GM19099 (cell line): ENCODE measurements around the gene ZNF473.

Experiments used
- POLR2A ChIP-seq: IDR thresholded peaks from 3 replicates; pipeline ENCODE4 v1.6.1; 2011; ENCODE audit warnings: low read depth; ENCODE audit not compliant: insufficient read length; ENCODE audit errors: extremely low read depth

The ZNF473 gene

DNA sequence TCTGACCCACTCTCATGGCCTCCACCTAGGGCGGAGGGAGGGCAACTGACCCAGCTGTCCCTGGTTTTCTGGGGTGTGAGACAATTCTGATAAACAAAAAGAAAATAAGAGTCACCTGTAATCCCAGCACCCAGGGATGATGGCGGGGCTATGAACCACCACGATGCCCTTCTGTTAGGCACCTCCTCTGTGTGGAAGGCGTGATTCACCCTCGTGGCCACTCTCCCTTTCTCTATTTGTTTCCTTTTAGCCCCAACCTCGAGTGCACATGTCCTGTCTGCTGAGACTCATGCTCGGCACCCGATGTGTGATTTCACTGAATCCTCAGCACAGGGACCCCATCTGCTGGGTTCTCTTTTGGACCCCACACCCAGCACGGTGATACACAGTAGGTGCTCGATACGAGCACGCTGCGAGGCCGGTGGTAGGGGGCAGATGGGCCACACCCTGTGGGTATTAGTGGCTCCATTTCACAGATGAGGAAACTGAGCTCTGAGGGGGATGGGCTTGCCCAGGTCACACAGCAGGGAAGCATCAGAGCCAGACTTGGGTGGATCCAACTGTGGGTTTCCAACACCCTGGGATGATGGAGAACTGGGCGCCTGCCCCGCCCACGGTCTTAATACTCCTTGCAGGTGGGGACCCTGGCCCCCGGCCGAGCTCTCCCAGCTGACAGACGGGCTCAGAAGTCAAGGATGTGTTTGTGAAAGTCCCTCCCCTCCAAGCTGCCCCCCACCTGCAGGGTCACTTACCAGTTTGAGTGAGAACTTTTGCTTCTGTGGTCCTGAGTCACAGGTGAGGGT lies 25.6 kb upstream of the ZNF473 start:
- no peak for TF ChIP-seq POLR2A

DNA sequence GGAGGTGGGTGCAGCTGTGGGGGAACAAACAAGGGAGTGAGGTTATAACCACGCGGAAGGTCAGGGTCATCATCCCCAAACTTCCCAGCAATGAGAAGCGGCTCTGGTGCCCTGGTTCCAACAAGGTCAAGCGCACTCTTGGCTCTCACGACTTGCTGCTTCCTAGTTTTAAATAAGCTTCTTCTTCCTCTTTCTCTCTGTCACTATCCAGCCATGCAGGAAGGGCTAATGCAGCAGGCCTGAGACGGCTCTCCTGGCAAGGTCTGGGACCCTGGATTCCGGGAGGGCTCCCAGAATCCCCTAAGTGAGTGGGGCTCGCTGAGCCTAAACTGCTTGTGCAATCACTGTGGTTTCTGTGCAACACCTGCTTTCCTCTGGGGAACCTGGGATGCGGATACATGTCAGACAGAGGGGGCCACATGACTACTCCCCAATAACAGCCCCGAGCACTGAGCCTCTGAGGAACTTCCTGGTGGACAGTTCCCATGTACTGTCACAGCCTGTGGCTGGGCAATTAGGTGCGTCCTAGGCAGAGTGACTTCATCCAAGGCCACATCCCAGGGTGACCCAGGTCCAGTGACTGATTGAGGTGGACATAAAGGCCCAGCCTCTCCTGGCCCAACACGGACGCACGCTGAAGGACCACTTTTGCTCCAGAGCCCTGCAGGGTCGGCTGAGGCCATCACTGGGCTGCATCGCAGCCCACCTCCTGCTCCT lies 24.8 kb upstream of the ZNF473 start:
- no peak for TF ChIP-seq POLR2A

GRCh38 chr19:50001775-50002174 lies 24.0 kb upstream of the ZNF473 start:
- TF ChIP-seq POLR2A = no peak

DNA sequence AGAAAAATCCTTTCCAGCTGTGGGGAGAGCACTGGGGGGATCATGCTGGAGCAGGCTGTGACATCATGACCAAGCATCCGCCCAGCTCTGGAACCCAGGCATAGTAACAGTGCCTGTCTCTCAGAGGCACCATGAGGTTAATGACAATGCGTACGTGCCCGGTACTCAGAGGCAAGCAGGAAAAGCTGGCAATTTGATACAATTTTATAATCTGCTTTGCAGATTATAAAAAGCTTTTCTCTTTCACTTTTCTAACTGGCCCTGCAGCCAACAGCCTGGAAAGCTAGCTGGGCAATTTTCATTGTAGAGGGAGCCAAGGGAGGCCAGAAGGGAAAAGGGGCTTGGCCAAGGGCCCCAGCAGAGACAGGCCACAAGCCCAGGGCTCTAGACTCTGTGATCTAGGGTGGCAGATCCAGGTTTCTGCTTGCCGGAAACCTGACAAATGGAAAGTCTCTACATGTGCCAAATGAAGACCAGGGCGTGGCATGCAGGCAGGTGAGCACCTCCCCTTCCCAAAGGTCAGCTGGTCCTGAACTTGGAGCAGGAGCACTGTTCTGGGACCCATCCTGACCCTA lies 23.3 kb upstream of the ZNF473 start:
- no peak for TF ChIP-seq POLR2A

- no peak for TF ChIP-seq POLR2A
Measured at GRCh38 chr19:50003254-50003788, 22.5 kb upstream of the ZNF473 start.

DNA sequence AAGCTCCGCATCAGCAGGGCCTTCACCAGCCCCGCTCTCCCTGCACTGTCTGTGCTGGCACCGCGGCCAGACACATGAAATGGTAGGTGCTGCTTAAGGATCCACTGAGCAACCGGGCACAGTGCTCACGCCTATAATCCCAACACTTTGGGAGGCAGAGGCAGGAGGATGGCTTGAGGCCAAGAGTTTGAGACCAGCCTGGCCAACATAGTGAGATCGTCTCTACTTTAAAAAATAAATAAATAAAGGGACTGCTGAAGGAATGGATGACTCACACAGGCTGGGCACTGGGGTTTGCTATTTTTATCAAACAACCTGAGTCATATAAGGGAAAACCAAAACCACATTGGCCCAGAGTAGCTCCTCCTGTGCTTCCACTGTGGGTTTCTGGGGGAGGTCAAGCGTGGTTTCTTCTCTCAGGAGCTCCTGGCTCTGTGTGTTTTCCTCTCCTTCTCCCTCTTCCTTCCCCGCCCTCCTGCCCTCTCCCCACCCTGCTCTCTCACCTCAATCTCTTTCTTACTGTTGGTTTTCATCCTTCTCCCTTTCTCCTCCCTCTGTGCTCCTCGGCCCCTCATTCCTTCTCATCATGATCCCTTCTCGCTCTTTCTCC lies 21.9 kb upstream of the ZNF473 start:
- TF ChIP-seq POLR2A = no peak

DNA sequence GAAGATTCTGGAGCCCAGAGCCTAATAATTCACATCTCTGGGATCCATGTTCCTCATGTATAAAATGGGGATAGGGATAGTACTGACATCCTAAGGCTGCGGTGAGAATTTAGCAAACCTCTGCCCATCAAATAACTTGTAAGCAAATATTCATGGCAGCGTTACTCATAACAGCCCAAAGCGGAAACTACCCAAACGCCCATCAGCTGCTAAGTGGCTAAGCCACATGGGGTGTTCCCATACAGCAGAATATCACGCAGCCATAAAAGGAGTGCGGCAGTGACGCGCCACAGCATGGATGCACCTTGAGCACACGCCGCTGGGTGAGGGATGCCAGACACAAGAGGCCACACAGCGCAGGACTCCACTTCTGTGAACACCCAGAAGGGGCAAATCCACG lies 20.4 kb upstream of the ZNF473 start:
- no peak for TF ChIP-seq POLR2A

DNA sequence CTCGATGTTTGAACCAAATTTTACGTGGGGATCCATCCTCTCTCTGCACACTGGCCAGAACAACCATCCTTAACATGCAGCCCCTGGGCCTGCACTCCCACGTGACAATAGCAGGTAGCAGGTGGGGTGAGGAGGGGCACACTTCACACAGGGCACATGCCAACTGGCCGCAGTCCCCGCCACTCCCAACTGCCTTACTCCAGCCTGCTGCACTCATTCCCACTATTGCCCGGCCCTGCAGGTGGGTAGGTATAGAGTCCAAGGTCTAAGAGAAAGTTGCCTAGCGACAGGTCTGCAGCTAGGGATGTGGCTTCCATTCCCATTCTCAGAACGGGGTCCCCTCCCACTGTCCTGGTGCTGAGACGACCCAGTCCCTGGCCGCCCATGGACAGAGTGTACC lies 18.6 kb upstream of the ZNF473 start:
- no peak for TF ChIP-seq POLR2A

- no peak for TF ChIP-seq POLR2A
Measured at GRCh38 chr19:50007947-50008346, 17.9 kb upstream of the ZNF473 start.

GRCh38 chr19:50008532-50008931 lies 17.3 kb upstream of the ZNF473 start:
- no peak for TF ChIP-seq POLR2A

DNA sequence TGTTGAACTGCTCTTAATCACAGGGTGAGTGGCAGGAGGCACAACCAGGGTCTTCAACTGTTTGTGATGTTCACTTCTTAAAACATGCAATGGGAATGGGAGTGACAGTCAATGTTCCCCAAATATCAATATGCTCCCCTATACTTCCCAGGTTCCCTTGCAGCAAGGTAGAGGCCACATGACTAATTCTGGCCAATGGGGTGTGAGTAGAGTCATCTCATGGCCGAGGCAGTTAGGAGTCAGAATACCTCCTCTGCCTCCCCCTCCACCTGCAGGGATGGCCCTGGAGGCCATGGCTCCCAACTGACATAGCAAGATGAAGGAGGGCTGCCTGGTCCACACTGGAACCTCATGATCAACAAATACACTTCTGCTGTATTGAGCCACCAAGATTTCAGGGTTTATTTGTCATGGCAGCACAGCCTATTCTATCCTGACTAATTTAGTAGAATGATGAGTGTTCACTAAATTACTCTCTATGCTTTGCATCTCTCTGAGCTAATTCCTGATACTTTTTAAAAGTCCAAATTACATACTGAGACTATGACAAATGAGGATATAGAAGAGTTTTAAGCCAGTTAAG lies 9.5 kb upstream of the ZNF473 start:
- no peak for TF ChIP-seq POLR2A

GRCh38 chr19:50020481-50020880 lies 5.3 kb upstream of the ZNF473 start:
- no peak for TF ChIP-seq POLR2A

GRCh38 chr19:50022823-50023222 lies 3.0 kb upstream of the ZNF473 start:
- no peak for TF ChIP-seq POLR2A

DNA sequence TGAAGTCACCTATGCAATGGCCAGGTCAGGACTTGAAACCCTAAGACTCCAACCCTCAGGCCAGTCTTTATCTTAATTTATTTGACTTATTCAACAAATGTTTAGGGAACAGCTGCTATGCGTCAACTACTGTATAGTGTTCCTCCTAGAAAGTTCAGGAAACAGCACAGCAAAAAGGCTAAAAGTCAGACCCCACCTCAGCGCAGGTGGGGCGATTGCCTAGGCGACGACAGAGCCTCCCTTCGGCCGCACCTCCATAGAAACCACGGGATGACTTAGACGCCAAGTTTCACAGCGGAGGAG lies 1.1 kb upstream of the ZNF473 start:
- no peak for TF ChIP-seq POLR2A
